ENCODE data around the gene TNFRSF1B. TPM values are rescaled to one million over a fixed set of nuclear protein-coding genes. Genes with fewer than 3 reads are reported as not detected.

TNFRSF1B gene
- total RNA-seq, 1 donor from 2014 or later: 67.0 TPM

DNA sequence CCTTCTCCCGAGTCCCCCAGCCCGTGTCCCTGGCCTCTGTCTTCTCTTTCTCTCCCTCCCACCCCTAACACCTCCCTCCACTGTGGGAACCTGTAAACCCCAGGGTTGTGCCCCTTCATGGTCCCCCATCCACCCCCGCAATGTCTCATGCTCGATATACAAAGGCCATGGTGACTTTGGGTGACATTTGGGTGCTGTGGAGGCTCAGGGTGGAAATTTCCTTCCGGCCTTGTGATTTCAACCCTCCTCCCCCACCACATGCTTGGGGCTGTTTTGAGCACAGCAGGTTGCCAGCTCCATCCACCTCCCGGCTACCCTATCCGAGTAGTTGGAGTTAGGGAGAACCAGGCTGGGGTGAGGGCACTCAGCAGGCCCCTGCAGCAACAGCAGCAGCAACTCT, 37.3 kb downstream of the TNFRSF1B start:
- H3K4me3 ChIP-seq: no peak overlapping the region
- no peak overlapping the region for H3K27ac ChIP-seq
- DNase-seq (no peak), ATAC-seq (no peak)
- H3K36me3 ChIP-seq: peaks cover 56% of the 10 kb centered on the region
- H3K27me3 ChIP-seq (ENCODE audit: low read depth): no peaks in the 10 kb centered on the region
- H3K4me1 ChIP-seq: peaks cover 9% of the 10 kb centered on the region
- intact Hi-C loops (cut with DNase I): no loop called here
- TF ChIP-seq, protein P1, sequence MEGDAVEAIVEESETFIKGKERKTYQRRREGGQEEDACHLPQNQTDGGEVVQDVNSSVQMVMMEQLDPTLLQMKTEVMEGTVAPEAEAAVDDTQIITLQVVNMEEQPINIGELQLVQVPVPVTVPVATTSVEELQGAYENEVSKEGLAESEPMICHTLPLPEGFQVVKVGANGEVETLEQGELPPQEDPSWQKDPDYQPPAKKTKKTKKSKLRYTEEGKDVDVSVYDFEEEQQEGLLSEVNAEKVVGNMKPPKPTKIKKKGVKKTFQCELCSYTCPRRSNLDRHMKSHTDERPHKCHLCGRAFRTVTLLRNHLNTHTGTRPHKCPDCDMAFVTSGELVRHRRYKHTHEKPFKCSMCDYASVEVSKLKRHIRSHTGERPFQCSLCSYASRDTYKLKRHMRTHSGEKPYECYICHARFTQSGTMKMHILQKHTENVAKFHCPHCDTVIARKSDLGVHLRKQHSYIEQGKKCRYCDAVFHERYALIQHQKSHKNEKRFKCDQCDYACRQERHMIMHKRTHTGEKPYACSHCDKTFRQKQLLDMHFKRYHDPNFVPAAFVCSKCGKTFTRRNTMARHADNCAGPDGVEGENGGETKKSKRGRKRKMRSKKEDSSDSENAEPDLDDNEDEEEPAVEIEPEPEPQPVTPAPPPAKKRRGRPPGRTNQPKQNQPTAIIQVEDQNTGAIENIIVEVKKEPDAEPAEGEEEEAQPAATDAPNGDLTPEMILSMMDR (IDR thresholded peaks at IDR 0.05): no peak
- H3K9me3 ChIP-seq: no peaks in the 10 kb centered on the region

DNA sequence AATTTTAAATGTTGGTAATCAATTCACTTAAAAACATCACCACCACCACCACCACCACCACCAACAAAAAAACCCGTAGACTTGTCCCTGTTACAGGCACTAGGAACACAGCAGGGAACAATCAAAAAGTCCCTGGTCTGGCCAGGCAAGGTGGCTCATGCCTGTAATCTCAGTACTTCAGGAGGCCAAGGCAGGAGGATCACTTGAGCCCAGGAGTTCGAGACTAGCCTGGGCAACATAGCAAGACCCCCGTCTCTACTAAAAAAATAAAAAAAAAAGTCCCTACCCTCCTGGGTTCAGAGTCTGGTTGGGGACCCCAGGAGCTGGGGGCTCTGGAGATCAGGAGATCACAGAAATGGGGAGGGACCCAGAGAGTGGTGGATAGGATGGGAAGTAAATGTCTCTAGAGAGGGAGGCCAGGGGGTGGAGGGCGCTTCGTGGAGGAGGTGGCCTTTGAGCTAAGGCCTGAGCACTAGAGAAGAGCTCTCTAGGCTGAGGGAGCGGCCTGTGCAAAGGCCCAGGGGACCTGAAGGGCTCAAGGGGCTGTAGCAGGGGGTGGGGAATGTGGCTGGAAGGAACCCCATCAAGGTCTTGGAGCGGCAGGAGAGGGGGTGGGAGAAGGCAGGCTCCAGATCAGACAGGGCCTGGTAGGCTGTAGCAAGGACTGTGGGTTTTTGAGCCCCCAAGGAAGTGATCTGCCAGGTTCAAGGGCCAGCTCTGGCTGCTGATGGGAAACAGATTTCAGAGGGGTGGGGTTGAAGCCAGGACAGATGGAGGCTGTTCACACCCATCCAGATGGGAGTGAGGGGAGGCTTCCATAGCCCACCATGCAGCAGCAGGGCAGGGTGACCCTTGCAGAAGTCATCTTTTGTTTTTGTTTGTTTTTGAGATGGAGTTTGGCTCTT, 38.2 kb downstream of the TNFRSF1B start:
- TF ChIP-seq, protein P1 (IDR thresholded peaks at IDR 0.05): no peak
- no peak for ATAC-seq
- peaks cover 18% of the 10 kb centered on the region for H3K4me1 ChIP-seq
- no peaks in the 10 kb centered on the region for H3K9me3 ChIP-seq
- no peak overlapping the region for H3K27ac ChIP-seq
- no peak overlapping the region for H3K4me3 ChIP-seq
- no peaks in the 10 kb centered on the region for H3K27me3 ChIP-seq (ENCODE audit: low read depth)
- H3K36me3 ChIP-seq: peaks cover 55% of the 10 kb centered on the region
- intact Hi-C loops (cut with DNase I): loop anchor here (5.0 kb wide), 1 partner anchor 78 kb away; no protein-coding TSS in a partner anchor
- DNase-seq: no peak

DNA sequence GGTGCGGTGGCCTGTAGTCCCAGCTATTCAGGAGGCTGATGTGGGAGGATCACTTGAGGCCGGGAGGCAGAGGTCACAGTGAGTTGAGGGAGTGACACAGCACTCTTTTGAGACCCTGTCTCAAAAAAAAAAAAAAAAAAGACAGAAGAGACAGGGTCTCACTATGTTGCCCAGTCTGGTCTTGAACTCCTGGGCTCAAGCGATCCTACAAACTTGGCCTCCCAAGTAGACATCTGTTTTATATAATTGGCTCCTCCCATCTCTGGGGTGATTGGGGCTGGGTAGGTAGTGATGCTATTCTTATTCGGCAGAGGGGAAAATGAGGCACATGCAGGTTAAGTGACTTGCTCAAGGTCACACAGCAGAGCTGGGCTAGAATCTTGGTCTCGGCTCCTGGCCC, 39.4 kb downstream of the TNFRSF1B start:
- Histone ChIP-seq H3K36me3 (peaks cover 50% of the 10 kb centered on the region), H3K9me3 (no peaks in the 10 kb centered on the region), H3K27me3 (ENCODE audit: low read depth) (no peaks in the 10 kb centered on the region), H3K27ac (no peak overlapping the region), H3K4me1 (peaks cover 18% of the 10 kb centered on the region), H3K4me3 (no peak overlapping the region)
- no peak for ATAC-seq
- intact Hi-C loops (cut with DNase I): loop anchor here (5.0 kb wide), 1 partner anchor 79 kb away; no protein-coding TSS in a partner anchor
- TF ChIP-seq, protein P1 (IDR thresholded peaks at IDR 0.05): no peak
- no peak for DNase-seq

- Histone ChIP-seq H3K27ac (no peak overlapping the region), H3K27me3 (ENCODE audit: low read depth) (no peaks in the 10 kb centered on the region), H3K4me3 (no peak overlapping the region), H3K36me3 (peaks cover 47% of the 10 kb centered on the region), H3K4me1 (peaks cover 18% of the 10 kb centered on the region), H3K9me3 (no peaks in the 10 kb centered on the region)
- DNase-seq (no peak), ATAC-seq (no peak)
- TF ChIP-seq, protein P1 (IDR thresholded peaks at IDR 0.05): no peak
- intact Hi-C loops (cut with DNase I): loop anchor here (5.0 kb wide), 1 partner anchor 80 kb away; no protein-coding TSS in a partner anchor
Observed at GRCh38 chr1:12206792-12207424, 40.1 kb downstream of the TNFRSF1B start.

DNA sequence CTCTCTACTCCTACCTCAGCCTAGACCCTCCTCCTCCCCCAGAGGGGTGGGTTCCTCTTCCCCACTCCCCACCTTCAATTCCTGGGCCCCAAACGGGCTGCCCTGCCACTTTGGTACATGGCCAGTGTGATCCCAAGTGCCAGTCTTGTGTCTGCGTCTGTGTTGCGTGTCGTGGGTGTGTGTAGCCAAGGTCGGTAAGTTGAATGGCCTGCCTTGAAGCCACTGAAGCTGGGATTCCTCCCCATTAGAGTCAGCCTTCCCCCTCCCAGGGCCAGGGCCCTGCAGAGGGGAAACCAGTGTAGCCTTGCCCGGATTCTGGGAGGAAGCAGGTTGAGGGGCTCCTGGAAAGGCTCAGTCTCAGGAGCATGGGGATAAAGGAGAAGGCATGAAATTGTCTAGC, 41.5 kb downstream of the TNFRSF1B start:
- Histone ChIP-seq H3K4me3 (no peak overlapping the region), H3K4me1 (peaks cover 18% of the 10 kb centered on the region), H3K27me3 (ENCODE audit: low read depth) (no peaks in the 10 kb centered on the region), H3K27ac (no peak overlapping the region), H3K9me3 (no peaks in the 10 kb centered on the region), H3K36me3 (peaks cover 33% of the 10 kb centered on the region)
- TF ChIP-seq, protein P1 (IDR thresholded peaks at IDR 0.05): no peak
- no peak for DNase-seq
- intact Hi-C loops (cut with DNase I): loop anchor here (5.0 kb wide), 1 partner anchor 81 kb away; no protein-coding TSS in a partner anchor
- peak in 1 of 2 donors; percentile 1 for ATAC-seq

All from lower lobe of right lung (tissue), 2 donors.